Mesodermal cell (in vitro differentiated cells): ENCODE results near the gene GPR108.

Experiments used
- H3K27ac ChIP-seq: 2 replicates; pipeline ENCODE4 v1.7.0; 2013; ENCODE audit warnings: mild to moderate bottlenecking, low read depth, low read length, moderate library complexity; ENCODE audit not compliant: severe bottlenecking
- H3K36me3 ChIP-seq: 2 replicates; pipeline ENCODE4 v1.7.1; 2013; ENCODE audit warnings: mild to moderate bottlenecking, low read length, moderate library complexity; ENCODE audit not compliant: control insufficient read depth, insufficient read depth
- H3K4me1 ChIP-seq: one replicate; pipeline ENCODE4 v1.7.1; 2013; ENCODE audit warnings: mild to moderate bottlenecking, low read length; ENCODE audit not compliant: insufficient read depth, control insufficient read depth, poor library complexity, severe bottlenecking
- H3K4me3 ChIP-seq: 2 replicates; pipeline ENCODE4 v1.7.0; 2013; ENCODE audit warnings: low read length, control low read depth, mild to moderate bottlenecking; ENCODE audit not compliant: insufficient read depth, poor library complexity, severe bottlenecking; ENCODE audit errors: extremely low read depth
- H3K9me3 ChIP-seq: 2 replicates; pipeline ENCODE4 v1.7.1; 2013; ENCODE audit warnings: mild to moderate bottlenecking, low read length, moderate library complexity; ENCODE audit not compliant: control insufficient read depth
- WGBS, 2 experiments: methylation state at CpG; one replicate each; pipeline ENCODE4 v1.1.5; 2013; ENCODE audit warnings: missing lambda C conversion rate in 2 of 2; ENCODE audit not compliant: insufficient coverage in 2 of 2; 5-methylcytosine and 5-hydroxymethylcytosine counted together

The GPR108 gene

GRCh38 chr19:6685962-6686627, 51.3 kb downstream of the GPR108 start:
- H3K36me3 ChIP-seq: no peaks in the 10 kb centered on the region
- 76 to 78% methylated on average over 13 to 14 of the region's 15 CpGs for WGBS, 2 experiments

GRCh38 chr19:6685482-6685881, 51.9 kb downstream of the GPR108 start:
- no peaks in the 10 kb centered on the region for H3K4me1 ChIP-seq
- H3K36me3 ChIP-seq: no peaks in the 10 kb centered on the region
- H3K4me3 ChIP-seq: no peak overlapping the region
- peaks cover 8% of the 10 kb centered on the region for H3K9me3 ChIP-seq
- WGBS, 2 experiments: 72 to 96% methylated on average over 4 of the region's 4 CpGs
- no peak overlapping the region for H3K27ac ChIP-seq

More at GRCh38 chr19:6685962-6686627, 51.3 kb downstream of the GPR108 start:
- Histone ChIP-seq H3K4me3 (no peak overlapping the region), H3K4me1 (no peaks in the 10 kb centered on the region), H3K9me3 (peaks cover 6% of the 10 kb centered on the region), H3K27ac (no peak overlapping the region)

DNA sequence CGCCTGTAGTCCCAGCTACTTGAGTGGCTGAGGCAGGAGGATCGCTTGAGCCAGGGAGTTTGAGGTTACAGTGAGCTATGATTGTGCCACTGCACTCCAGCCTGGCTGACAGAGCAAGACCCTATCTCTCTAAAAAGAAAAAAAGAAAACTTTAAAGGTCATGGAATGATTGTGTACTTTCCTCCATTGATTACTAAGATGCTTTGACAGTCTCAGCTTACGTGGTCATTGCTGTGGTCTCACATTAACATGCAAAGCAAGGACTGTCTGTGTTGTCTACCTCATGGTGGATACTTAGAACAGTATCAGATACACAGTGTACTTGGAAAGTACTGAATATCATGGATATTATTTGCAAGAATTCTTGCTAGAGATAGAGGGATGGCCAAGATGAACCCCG, 53.4 kb downstream of the GPR108 start:
- Histone ChIP-seq H3K27ac (no peak overlapping the region), H3K4me1 (no peaks in the 10 kb centered on the region), H3K36me3 (no peaks in the 10 kb centered on the region), H3K4me3 (no peak overlapping the region), H3K9me3 (peaks cover 16% of the 10 kb centered on the region)
- WGBS, 2 experiments: 83 to 86% methylated on average over 4 of the region's 4 CpGs

DNA sequence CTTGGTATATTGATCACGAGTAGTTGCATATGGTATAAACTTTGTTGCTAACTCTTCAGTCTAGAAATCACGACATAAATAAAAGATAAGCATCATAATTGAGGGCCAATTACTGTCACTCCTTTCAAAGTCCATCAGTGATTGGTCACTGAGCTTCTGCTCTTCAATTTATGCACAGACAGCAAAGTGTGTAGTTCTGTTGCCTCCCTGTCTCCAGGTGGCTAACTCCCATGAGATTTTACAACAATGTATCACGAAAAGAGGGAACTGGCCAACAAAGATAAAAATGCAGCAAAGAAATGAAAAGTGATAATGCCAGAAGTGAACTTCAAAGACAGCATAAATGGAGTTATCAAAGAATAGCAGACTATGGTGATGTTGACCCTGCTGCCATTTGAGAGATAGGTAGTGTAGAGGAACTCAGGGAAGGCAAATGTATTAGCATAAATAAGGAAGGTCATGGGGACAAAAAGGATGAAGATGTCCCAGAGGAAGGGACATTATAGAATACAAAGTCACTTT, 54.7 kb downstream of the GPR108 start:
- WGBS, 2 experiments: 33 to 67% methylated on average over 1 to 2 of the region's 3 CpGs
- peaks cover 16% of the 10 kb centered on the region for H3K9me3 ChIP-seq

GRCh38 chr19:6680141-6680540, 57.2 kb downstream of the GPR108 start:
- Histone ChIP-seq H3K4me1 (peaks cover 4% of the 10 kb centered on the region), H3K27ac (no peak overlapping the region), H3K4me3 (no peak overlapping the region), H3K36me3 (no peaks in the 10 kb centered on the region), H3K9me3 (peaks cover 10% of the 10 kb centered on the region)
- 78 to 100% methylated on average over 1 of the region's 1 CpG for WGBS, 2 experiments

More for the DNA sequence above, 54.7 kb downstream of the GPR108 start:
- no peak overlapping the region for H3K4me3 ChIP-seq
- H3K36me3 ChIP-seq: no peaks in the 10 kb centered on the region
- no peak overlapping the region for H3K27ac ChIP-seq
- H3K4me1 ChIP-seq: no peaks in the 10 kb centered on the region
